ENCODE results near the gene ETV3L.

DNA sequence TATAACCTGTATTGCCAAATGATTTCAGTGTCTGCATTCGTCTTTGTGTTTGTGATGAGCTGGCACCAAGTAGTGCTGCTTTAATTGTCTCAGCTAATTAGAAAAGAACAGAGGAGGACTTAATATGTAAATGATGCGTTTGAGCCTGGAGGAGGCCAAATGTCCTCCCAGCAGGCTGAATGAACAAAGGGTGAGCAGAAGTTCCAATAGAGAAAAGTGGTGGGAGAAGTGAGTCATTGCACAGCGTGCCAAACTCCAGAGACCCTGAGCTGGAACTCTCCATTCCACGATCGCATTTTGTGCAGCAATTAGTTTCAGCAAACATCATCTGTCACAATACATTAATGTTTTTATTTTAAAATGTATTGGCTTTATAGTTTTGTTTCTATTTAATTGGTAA lies 17.9 kb downstream of the ETV3L start:
- TF ChIP-seq ZFP3 (CRISPR knock-in tag; IDR thresholded peaks at IDR 0.05) (no peak), ZNF70 (CRISPR knock-in tag; IDR thresholded peaks at IDR 0.05) (no peak), GLIS3 (CRISPR knock-in tag; IDR thresholded peaks at IDR 0.05) (no peak), RARB (CRISPR knock-in tag; IDR thresholded peaks at IDR 0.05) (no peak), TOX (CRISPR knock-in tag; IDR thresholded peaks at IDR 0.05; ENCODE audit: borderline replicate concordance) (no peak)

Measured in SK-N-SH treated with all-trans-retinoic acid at 6 μM for 48 hours (cell line).